HG03196 (cell line): ENCODE data around the gene CDS2.
A peak's percentile ranks its signal among the peaks of the same experiment; 100 is the strongest.
"Not testable (repeated sequence)": the region's sequence is repeated elsewhere in the genome, so short reads cannot be mapped to it uniquely, and the experiment has no call there.

Source experiments
- ATAC-seq: cut with Tn5 transposase; IDR thresholded peaks from one replicate; pipeline ENCODE4 v1.9.1; 2021; ENCODE audit not compliant: unreplicated experiment

The CDS2 gene

GRCh38 chr20:5126512-5127203, at the start of gene CDS2:
Gene CDS2 (plus strand): TSS chr20:5127008. CDS start chr20:5127093, 85 bp downstream.
- ATAC-seq = peak; percentile 90

GRCh38 chr20:5077761-5078387, 48.9 kb upstream of the CDS2 start:
- no peak for ATAC-seq

GRCh38 chr20:5078399-5078958, 48.3 kb upstream of the CDS2 start:
- peak; percentile 94 for ATAC-seq

GRCh38 chr20:5080384-5080877, 46.4 kb upstream of the CDS2 start:
- ATAC-seq = no peak

GRCh38 chr20:5085380-5085779, 41.4 kb upstream of the CDS2 start:
- no peak for ATAC-seq

GRCh38 chr20:5088688-5089087, 38.1 kb upstream of the CDS2 start:
- ATAC-seq = no peak

GRCh38 chr20:5090191-5090590, 36.6 kb upstream of the CDS2 start:
- no peak for ATAC-seq

- no peak for ATAC-seq
These were observed 34.9 kb upstream of the CDS2 start for GRCh38 chr20:5091902-5092301.

- no peak for ATAC-seq
These were observed 34.0 kb upstream of the CDS2 start for GRCh38 chr20:5092765-5093339.

GRCh38 chr20:5095454-5095853, 31.4 kb upstream of the CDS2 start:
- ATAC-seq = no peak

- ATAC-seq = no peak
These were observed 30.9 kb upstream of the CDS2 start for GRCh38 chr20:5095931-5096330.

- no peak for ATAC-seq
These were observed 30.3 kb upstream of the CDS2 start for GRCh38 chr20:5096463-5096862.

GRCh38 chr20:5099009-5099408, 27.8 kb upstream of the CDS2 start:
- ATAC-seq = not testable (repeated sequence)

- ATAC-seq = not testable (repeated sequence)
These were observed 26.9 kb upstream of the CDS2 start for GRCh38 chr20:5099909-5100308.

- no peak for ATAC-seq
These were observed 26.0 kb upstream of the CDS2 start for GRCh38 chr20:5100684-5101347.

GRCh38 chr20:5104479-5104878, 22.3 kb upstream of the CDS2 start:
- no peak for ATAC-seq

- ATAC-seq = no peak
These were observed 17.5 kb upstream of the CDS2 start for GRCh38 chr20:5109276-5109675.

- ATAC-seq = no peak
These were observed 13.2 kb upstream of the CDS2 start for GRCh38 chr20:5113615-5113986.

- no peak for ATAC-seq
These were observed 12.4 kb upstream of the CDS2 start for GRCh38 chr20:5114403-5114802.

GRCh38 chr20:5116875-5117274, 9.9 kb upstream of the CDS2 start:
- no peak for ATAC-seq
